ENCODE results near the gene BMP7.
"Not testable (repeated sequence)": the region's sequence is repeated elsewhere in the genome, so short reads cannot be mapped to it uniquely, and the experiment has no call there.

The BMP7 gene

GRCh38 chr20:57163041-57163440 is 103.4 kb downstream of the BMP7 start:
- DNase-seq, result no peak

GRCh38 chr20:57162362-57162652 is 104.1 kb downstream of the BMP7 start:
- no peak for DNase-seq

- DNase-seq, result no peak
Measured at GRCh38 chr20:57161478-57162361, 104.7 kb downstream of the BMP7 start.

- no peak for DNase-seq
Measured at GRCh38 chr20:57160985-57161384, 105.5 kb downstream of the BMP7 start.

- DNase-seq, result no peak
Measured at GRCh38 chr20:57159945-57160610, 106.4 kb downstream of the BMP7 start.

GRCh38 chr20:57159193-57159851 is 107.1 kb downstream of the BMP7 start:
- no peak for DNase-seq

GRCh38 chr20:57158474-57158873 is 108.0 kb downstream of the BMP7 start:
- no peak for DNase-seq

- DNase-seq, result not testable (repeated sequence)
Measured at GRCh38 chr20:57157787-57158186, 108.7 kb downstream of the BMP7 start.

- no peak for DNase-seq
Measured at GRCh38 chr20:57157106-57157691, 109.2 kb downstream of the BMP7 start.

- no peak for DNase-seq
Measured at GRCh38 chr20:57156011-57156729, 110.3 kb downstream of the BMP7 start.

- DNase-seq, result no peak
Measured at GRCh38 chr20:57155415-57155814, 111.0 kb downstream of the BMP7 start.

- DNase-seq, result no peak
Measured at GRCh38 chr20:57153238-57153905, 113.1 kb downstream of the BMP7 start.

- DNase-seq, result no peak
Measured at GRCh38 chr20:57152557-57152956, 113.9 kb downstream of the BMP7 start.

- DNase-seq, result no peak
Measured at GRCh38 chr20:57150559-57150958, 115.9 kb downstream of the BMP7 start.

- no peak for DNase-seq
Measured at GRCh38 chr20:57148263-57148662, 118.2 kb downstream of the BMP7 start.

- DNase-seq, result no peak
Measured at GRCh38 chr20:57147185-57147584, 119.3 kb downstream of the BMP7 start.

GRCh38 chr20:57146155-57146554 is 120.3 kb downstream of the BMP7 start:
- no peak for DNase-seq

- DNase-seq, result no peak
Measured at GRCh38 chr20:57145089-57145631, 121.3 kb downstream of the BMP7 start.

GRCh38 chr20:57143173-57143572 is 123.3 kb downstream of the BMP7 start:
- no peak for DNase-seq

- no peak for DNase-seq
Measured at GRCh38 chr20:57142667-57143066, 123.8 kb downstream of the BMP7 start.

GRCh38 chr20:57141492-57141891 is 124.9 kb downstream of the BMP7 start:
- DNase-seq, result no peak

GRCh38 chr20:57140416-57140965 is 126.0 kb downstream of the BMP7 start:
- no peak for DNase-seq

Measured in stimulated activated naive CD4-positive, alpha-beta T cell (primary cell).